Measurements from ENCODE around the gene ECHDC1. TPM values are rescaled to one million over a fixed set of nuclear protein-coding genes. Genes with fewer than 3 reads are reported as not detected.

The ECHDC1 gene
- polyA plus RNA-seq, 1 donor: 59.7 TPM

Other genes with a start within 250 kb of the ECHDC1 start
- gene RSPO3, start 224.9 kb downstream of the ECHDC1 start, polyA plus RNA-seq (ENCODE audit: insufficient read length): 12.7 TPM
- 55.8 TPM for gene RNF146, start 76.7 kb downstream of the ECHDC1 start, polyA plus RNA-seq (ENCODE audit: insufficient read length)
- gene KIAA0408, start 115.8 kb upstream of the ECHDC1 start, polyA plus RNA-seq (ENCODE audit: insufficient read length): 15.4 TPM
- gene C6orf58, start 233.6 kb upstream of the ECHDC1 start, polyA plus RNA-seq (ENCODE audit: insufficient read length): 1.0 TPM

All from hindlimb muscle (tissue), 1 donor.